GM13976 (cell line): ENCODE data around the gene UBAP1.
"Not testable (repeated sequence)": the region's sequence is repeated elsewhere in the genome, so short reads cannot be mapped to it uniquely, and the experiment has no call there.

ENCODE experiments used
- DNase-seq: peaks from one replicate; pipeline ENCODE4 v3.0.0; 2012; ENCODE audit warnings: low spot score
- CTCF ChIP-seq: IDR thresholded peaks from 2 replicates; pipeline ENCODE4 v1.5.1; 2012; ENCODE audit warnings: borderline replicate concordance, mild to moderate bottlenecking; ENCODE audit not compliant: insufficient read depth; ENCODE audit errors: extremely low read depth, missing control alignments, control extremely low read depth
- in situ Hi-C: fragments of 300-500 bp; cut with MboI; formaldehyde crosslinking; loops from one replicate; pipeline ENCODE4 v1.12.0; 2022; ENCODE audit warnings: low sequenced_read_pairs, mixed read lengths, inconsistent platforms; ENCODE audit not compliant: unreplicated experiment

The UBAP1 gene

GRCh38 chr9:34246453-34246852 lies 67.6 kb downstream of the UBAP1 start:
- no peak for TF ChIP-seq CTCF
- in situ Hi-C loops, result no loop called here
- no peak for DNase-seq

DNA sequence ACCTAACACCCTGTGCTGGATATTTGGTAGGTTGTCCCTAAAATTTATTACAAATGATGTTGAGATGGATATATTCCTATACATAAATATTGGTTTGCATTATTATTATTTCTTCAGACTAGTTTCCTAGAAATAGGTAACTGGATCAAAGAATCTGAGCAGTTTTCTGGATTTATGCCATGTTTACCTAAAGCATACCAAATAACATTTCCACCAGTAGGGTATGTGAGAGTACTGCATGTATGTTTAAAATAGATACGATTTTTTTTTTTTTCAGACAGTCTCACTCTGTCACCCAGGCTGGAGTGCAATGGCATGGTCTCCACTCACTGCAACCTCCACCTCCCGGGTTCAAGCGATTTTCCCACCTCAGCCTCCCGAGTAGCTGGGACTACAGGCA lies 68.9 kb downstream of the UBAP1 start:
- in situ Hi-C loops, DNase-seq: not testable (repeated sequence)

DNA sequence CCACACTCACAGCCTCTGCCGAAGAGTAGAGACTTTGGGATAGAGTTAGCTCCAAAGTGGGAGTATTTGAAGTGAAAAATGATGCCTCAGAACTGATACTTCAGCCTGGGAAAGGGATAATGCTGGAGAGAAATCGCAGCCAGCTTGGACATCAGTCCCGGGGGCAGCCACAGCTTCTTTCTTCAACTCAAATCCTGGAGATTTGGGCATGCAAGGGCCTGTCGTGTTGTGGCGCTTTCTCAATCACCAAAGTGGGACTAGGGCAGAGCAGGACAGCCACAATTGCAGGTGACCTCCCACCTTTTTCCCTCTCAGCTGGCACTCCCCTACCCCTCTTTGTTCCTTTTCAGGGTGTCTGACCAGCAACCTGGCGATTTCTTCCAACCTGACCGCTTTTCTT lies 70.4 kb downstream of the UBAP1 start:
- DNase-seq, result no peak
- in situ Hi-C loops, result no loop called here
- no peak for TF ChIP-seq CTCF

DNA sequence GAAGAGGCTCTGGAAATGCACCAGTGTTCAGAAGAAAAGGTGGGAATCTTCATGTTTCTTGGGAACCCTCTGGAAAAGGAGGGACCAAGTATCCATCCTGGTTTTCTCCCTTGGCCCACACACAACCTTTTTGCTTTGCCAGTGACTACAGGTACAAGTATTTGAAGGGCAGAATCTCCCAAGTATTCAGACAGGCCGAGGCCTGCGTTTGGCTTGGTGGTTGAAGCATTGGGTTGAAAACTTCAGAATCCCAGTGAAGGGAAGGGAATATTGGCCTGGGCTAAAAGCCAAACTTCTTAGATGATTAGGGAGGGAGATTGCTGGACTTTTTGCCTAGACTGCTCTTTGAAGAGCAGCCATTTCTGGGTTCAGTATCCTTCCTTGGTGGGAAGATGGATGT lies 71.9 kb downstream of the UBAP1 start:
- in situ Hi-C loops, result no loop called here
- TF ChIP-seq CTCF, result no peak
- no peak for DNase-seq

GRCh38 chr9:34252016-34252415 lies 73.2 kb downstream of the UBAP1 start:
- DNase-seq, result no peak
- no peak for TF ChIP-seq CTCF
- in situ Hi-C loops, result no loop called here

GRCh38 chr9:34252670-34253459 lies 74.0 kb downstream of the UBAP1 start:
- peak; percentile 77 for DNase-seq
- TF ChIP-seq CTCF, result peak; percentile 88
- in situ Hi-C loops, result no loop called here

GRCh38 chr9:34253460-34253837 lies 74.6 kb downstream of the UBAP1 start:
- no peak for DNase-seq
- TF ChIP-seq CTCF, result no peak
- in situ Hi-C loops, result no loop called here
